Prostate gland (tissue), 2 donors: ENCODE data around the gene TPRX1.
"Not testable (repeated sequence)": the region's sequence is repeated elsewhere in the genome, so short reads cannot be mapped to it uniquely, and the experiment has no call there.

Experiments
- CTCF ChIP-seq, 4 experiments: fragments of 200-600 bp in 2 of 4; fragments of 450-650 bp in 2 of 4; sonication (generic) in 2 of 4; IDR thresholded peaks; 1 replicate in 3 of 4; 2 replicates in 1 of 4; pipeline ENCODE4 v1.5.1; 2016 to 2019; ENCODE audit warnings: antibody characterized with exemption in 4 of 4, mild to moderate bottlenecking in 2 of 4, moderate library complexity in 2 of 4
- POLR2A ChIP-seq: fragments of 450-650 bp; IDR thresholded peaks from one replicate; pipeline ENCODE4 v1.6.1; 2016; ENCODE audit warnings: antibody characterized with exemption, mild to moderate bottlenecking

- not testable (repeated sequence) for TF ChIP-seq POLR2A; CTCF (IDR thresholded peaks at IDR 0.05)
Observed at GRCh38 chr19:47771291-47771690, 33.1 kb downstream of the TPRX1 start.
